A549 (cell line): ENCODE results near the gene EXOC4.

Experiments
- JUN ChIP-seq, 2 experiments: fragments of >200 bp; sonication (Bioruptor Twin); formaldehyde crosslinking; IDR thresholded peaks; 2 replicates in 1 of 2; 3 replicates in 1 of 2; pipeline ENCODE4 v1.6.1; 2016 to 2017
- TF ChIP-seq, protein P1 (sequence below): fragments of >200 bp; sonication (Bioruptor Twin); formaldehyde crosslinking; IDR thresholded peaks from 3 replicates; pipeline ENCODE4 v1.5.1; 2016

DNA sequence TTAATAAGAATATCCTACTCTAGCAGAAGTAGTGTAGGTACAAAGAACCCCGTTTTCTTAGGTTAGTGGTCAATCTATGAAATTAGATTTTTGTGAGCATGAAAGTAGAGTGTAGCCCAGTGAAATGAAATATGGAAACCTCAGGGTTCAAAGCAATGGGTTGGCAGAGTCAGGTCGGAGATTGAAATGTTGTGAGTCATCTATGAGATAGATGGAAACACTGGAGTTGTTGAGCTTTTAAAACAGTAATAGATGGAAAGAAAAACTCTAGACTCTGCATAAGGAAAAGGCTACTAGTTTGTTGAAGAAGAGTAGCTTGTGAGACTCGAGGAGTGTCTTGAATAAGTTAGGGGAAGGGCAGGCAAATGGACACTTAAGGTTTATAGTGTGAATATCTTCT, 251.9 kb downstream of the EXOC4 start:
- TF ChIP-seq, protein P1, sequence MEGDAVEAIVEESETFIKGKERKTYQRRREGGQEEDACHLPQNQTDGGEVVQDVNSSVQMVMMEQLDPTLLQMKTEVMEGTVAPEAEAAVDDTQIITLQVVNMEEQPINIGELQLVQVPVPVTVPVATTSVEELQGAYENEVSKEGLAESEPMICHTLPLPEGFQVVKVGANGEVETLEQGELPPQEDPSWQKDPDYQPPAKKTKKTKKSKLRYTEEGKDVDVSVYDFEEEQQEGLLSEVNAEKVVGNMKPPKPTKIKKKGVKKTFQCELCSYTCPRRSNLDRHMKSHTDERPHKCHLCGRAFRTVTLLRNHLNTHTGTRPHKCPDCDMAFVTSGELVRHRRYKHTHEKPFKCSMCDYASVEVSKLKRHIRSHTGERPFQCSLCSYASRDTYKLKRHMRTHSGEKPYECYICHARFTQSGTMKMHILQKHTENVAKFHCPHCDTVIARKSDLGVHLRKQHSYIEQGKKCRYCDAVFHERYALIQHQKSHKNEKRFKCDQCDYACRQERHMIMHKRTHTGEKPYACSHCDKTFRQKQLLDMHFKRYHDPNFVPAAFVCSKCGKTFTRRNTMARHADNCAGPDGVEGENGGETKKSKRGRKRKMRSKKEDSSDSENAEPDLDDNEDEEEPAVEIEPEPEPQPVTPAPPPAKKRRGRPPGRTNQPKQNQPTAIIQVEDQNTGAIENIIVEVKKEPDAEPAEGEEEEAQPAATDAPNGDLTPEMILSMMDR, result no peak
- no peak for TF ChIP-seq JUN (IDR thresholded peaks at IDR 0.05)
